HG03280 (cell line): ENCODE measurements around the gene GLYAT.

Source experiments
- ATAC-seq: cut with Tn5 transposase; IDR thresholded peaks from one replicate; pipeline ENCODE4 v1.9.1; 2021; ENCODE audit warnings: mild to moderate bottlenecking, moderate library complexity; ENCODE audit not compliant: unreplicated experiment

Gene GLYAT

GRCh38 chr11:58731819-58732218 lies at the start of gene GLYAT:
TSS of gene GLYAT (minus strand) at chr11:58731943. CDS start at chr11:58724496, 7,447 bp downstream.
- no peak for ATAC-seq

GRCh38 chr11:58781345-58781744 lies 49.6 kb upstream of the GLYAT start:
- ATAC-seq, result no peak

- ATAC-seq, result no peak
These were observed 48.8 kb upstream of the GLYAT start for GRCh38 chr11:58780578-58780977.

- ATAC-seq, result no peak
These were observed 45.4 kb upstream of the GLYAT start for GRCh38 chr11:58776891-58777710.

- no peak for ATAC-seq
These were observed 43.4 kb upstream of the GLYAT start for GRCh38 chr11:58775066-58775708.

- ATAC-seq, result no peak
These were observed 42.4 kb upstream of the GLYAT start for GRCh38 chr11:58774164-58774593.

- no peak for ATAC-seq
These were observed 41.6 kb upstream of the GLYAT start for GRCh38 chr11:58773337-58773736.

- ATAC-seq, result no peak
These were observed 40.9 kb upstream of the GLYAT start for GRCh38 chr11:58772329-58773285.

- no peak for ATAC-seq
These were observed 39.7 kb upstream of the GLYAT start for GRCh38 chr11:58771458-58771855.

- ATAC-seq, result no peak
These were observed 39.1 kb upstream of the GLYAT start for GRCh38 chr11:58770627-58771457.

- ATAC-seq, result no peak
These were observed 38.4 kb upstream of the GLYAT start for GRCh38 chr11:58770166-58770565.

GRCh38 chr11:58769308-58769707 lies 37.6 kb upstream of the GLYAT start:
- ATAC-seq, result no peak

- no peak for ATAC-seq
These were observed 36.4 kb upstream of the GLYAT start for GRCh38 chr11:58768137-58768536.

- no peak for ATAC-seq
These were observed 33.3 kb upstream of the GLYAT start for GRCh38 chr11:58765078-58765477.

GRCh38 chr11:58763120-58763490 lies 31.4 kb upstream of the GLYAT start:
- no peak for ATAC-seq

GRCh38 chr11:58762284-58763119 lies 30.8 kb upstream of the GLYAT start:
- ATAC-seq, result no peak

- no peak for ATAC-seq
These were observed 25.7 kb upstream of the GLYAT start for GRCh38 chr11:58757439-58757838.

GRCh38 chr11:58745705-58746364 lies 14.1 kb upstream of the GLYAT start:
- no peak for ATAC-seq
